ENCODE data around the gene LRIT1.

GRCh38 chr10:84234479-84234878, 6.9 kb downstream of the LRIT1 start:
- TF ChIP-seq POLR2AphosphoS5 (IDR thresholded peaks at IDR 0.05) (no peak), CTCF (IDR thresholded peaks at IDR 0.05) (no peak)
